Neural cell (in vitro differentiated cells): Measurements from ENCODE around the gene POLA2. TPM values are rescaled to one million over a fixed set of nuclear protein-coding genes. Genes with fewer than 3 reads are reported as not detected.

ENCODE experiments used
- H2AFZ ChIP-seq: fragments of 200-600, 300-800 bp; sonication (generic), shearing (Covaris generic); 2 replicates; pipeline ENCODE4 v1.6.0; 2014; ENCODE audit warnings: low read depth, mild to moderate bottlenecking, antibody characterized with exemption, low read length, moderate library complexity
- H3F3A ChIP-seq: fragments of 200-600 bp; shearing (Covaris generic); 2 replicates; pipeline ENCODE4 v1.6.1; 2016; ENCODE audit warnings: mild to moderate bottlenecking, moderate library complexity, mixed read lengths, antibody characterized with exemption, low read length; ENCODE audit not compliant: insufficient read depth, poor library complexity, severe bottlenecking
- H3K27ac ChIP-seq: fragments of 200-600, 300-800 bp; sonication (generic), shearing (Covaris generic); 2 replicates; pipeline ENCODE4 v1.5.1; 2014; ENCODE audit warnings: mild to moderate bottlenecking, low read length, moderate library complexity
- H3K27me3 ChIP-seq: fragments of 300-800, 200-600 bp; sonication (generic), shearing (Covaris generic); 2 replicates; pipeline ENCODE4 v1.6.0; 2014; ENCODE audit warnings: mild to moderate bottlenecking, low read depth, low read length, moderate library complexity; ENCODE audit not compliant: insufficient read depth
- H3K36me3 ChIP-seq: fragments of 300-800, 200-600 bp; sonication (generic), shearing (Covaris generic); 2 replicates; pipeline ENCODE4 v1.5.1; 2014; ENCODE audit warnings: mild to moderate bottlenecking, antibody characterized with exemption, low read length, moderate library complexity; ENCODE audit not compliant: insufficient read depth
- H3K4me2 ChIP-seq: fragments of 300-800, 200-600 bp; sonication (generic), shearing (Covaris generic); 2 replicates; pipeline ENCODE4 v1.6.0; 2014; ENCODE audit warnings: mild to moderate bottlenecking, low read length
- H3K4me3 ChIP-seq: fragments of 300-800, 200-600 bp; sonication (generic), shearing (Covaris generic); 2 replicates; pipeline ENCODE4 v1.5.1; 2014; ENCODE audit warnings: mild to moderate bottlenecking, low read length, moderate library complexity
- H3K79me2 ChIP-seq: fragments of 200-600 bp; shearing (Covaris generic); replicated peaks from 2 replicates; pipeline ENCODE4 v1.6.0; 2014; ENCODE audit warnings: mild to moderate bottlenecking, low read length, moderate library complexity; ENCODE audit not compliant: insufficient read depth
- H3K9ac ChIP-seq: fragments of 300-800, 200-600 bp; sonication (generic), shearing (Covaris generic); 2 replicates; pipeline ENCODE4 v1.6.1; 2016; ENCODE audit warnings: mild to moderate bottlenecking, low read length, mixed read lengths
- H3K9me2 ChIP-seq: fragments of 200-600 bp; shearing (Covaris generic); 2 replicates; pipeline ENCODE4 v1.6.1; 2016; ENCODE audit warnings: mild to moderate bottlenecking, low read length, mixed read lengths; ENCODE audit not compliant: insufficient read depth
- H3K9me3 ChIP-seq: fragments of 200-600, 300-800 bp; sonication (generic), shearing (Covaris generic); 2 replicates; pipeline ENCODE4 v1.6.1; 2016; ENCODE audit warnings: mild to moderate bottlenecking, mixed run types, low read length, moderate library complexity, mixed read lengths
- H4K20me1 ChIP-seq: fragments of 200-600 bp; shearing (Covaris generic); 2 replicates; pipeline ENCODE4 v1.6.1; 2016; ENCODE audit warnings: mild to moderate bottlenecking, mixed run types; ENCODE audit not compliant: insufficient read depth
- CTCF ChIP-seq: fragments of 450-650 bp; IDR thresholded peaks from 2 replicates; pipeline ENCODE4 v1.5.1; 2014; ENCODE audit warnings: antibody characterized with exemption, mild to moderate bottlenecking, moderate library complexity; ENCODE audit not compliant: poor library complexity, severe bottlenecking
- EZH2 ChIP-seq: fragments of 200-600, 300-800 bp; shearing (Covaris generic), sonication (generic); IDR thresholded peaks from 2 replicates; pipeline ENCODE4 v1.6.1; 2014; ENCODE audit warnings: antibody characterized with exemption, low read length, borderline replicate concordance, mild to moderate bottlenecking; ENCODE audit not compliant: insufficient read depth, poor library complexity, severe bottlenecking
- MXI1 ChIP-seq: fragments of 450-650 bp; conservative IDR thresholded peaks from 2 replicates; pipeline ENCODE4 v1.6.1; 2014; ENCODE audit warnings: antibody characterized with exemption, mild to moderate bottlenecking; ENCODE audit not compliant: poor library complexity, severe bottlenecking
- POLR2AphosphoS5 ChIP-seq: IDR thresholded peaks from 2 replicates; pipeline ENCODE4 v1.6.1; 2012
- RAD21 ChIP-seq: fragments of 450-650 bp; conservative IDR thresholded peaks from 2 replicates; pipeline ENCODE4 v1.6.1; 2014; ENCODE audit warnings: antibody characterized with exemption, mild to moderate bottlenecking, moderate library complexity
- REST ChIP-seq: IDR thresholded peaks from 2 replicates; pipeline ENCODE4 v1.6.1; 2012; ENCODE audit warnings: borderline replicate concordance
- SMC3 ChIP-seq: fragments of 450-650 bp; conservative IDR thresholded peaks from 2 replicates; pipeline ENCODE4 v1.6.1; 2014; ENCODE audit warnings: antibody characterized with exemption, mild to moderate bottlenecking, moderate library complexity; ENCODE audit not compliant: poor library complexity
- TAF1 ChIP-seq: IDR thresholded peaks from 2 replicates; pipeline ENCODE4 v1.6.1; 2012; ENCODE audit warnings: low read depth
- polyA plus RNA-seq: library from polyadenylated mRNA; depleted of rRNA; stranded (reverse); fragments of >200 nt; gene quantifications from 2 replicates; pipeline ENCODE4 v1.2.3, GENCODE V29; 2014

POLA2 gene
- polyA plus RNA-seq, 1 donor from 2014 or later: 4.3 TPM

- H2AFZ ChIP-seq: no peak overlapping the region
Measured at GRCh38 chr11:65215441-65216076, 46.2 kb upstream of the POLA2 start.

GRCh38 chr11:65216830-65217229 lies 44.9 kb upstream of the POLA2 start:
- Histone ChIP-seq H3K9me3 (no peaks in the 10 kb centered on the region), H3F3A (no peaks in the 10 kb centered on the region), H3K4me3 (no peak overlapping the region), H3K9ac (no peak overlapping the region), H3K27me3 (no peaks in the 10 kb centered on the region), H2AFZ (no peak overlapping the region), H3K27ac (no peak overlapping the region), H3K36me3 (no peaks in the 10 kb centered on the region), H4K20me1 (no peaks in the 10 kb centered on the region), H3K4me2 (no peak overlapping the region), H3K9me2 (no peaks in the 10 kb centered on the region), H3K79me2 (no peaks in the 10 kb centered on the region)
- no peak for TF ChIP-seq TAF1
- TF ChIP-seq REST: no peak
- no peak for TF ChIP-seq RAD21
- no peak for TF ChIP-seq CTCF
- TF ChIP-seq POLR2AphosphoS5: no peak
- TF ChIP-seq EZH2: no peak
- no peak for TF ChIP-seq SMC3
- TF ChIP-seq MXI1: no peak

More at GRCh38 chr11:65215441-65216076, 46.2 kb upstream of the POLA2 start:
- Histone ChIP-seq H3K27me3 (no peaks in the 10 kb centered on the region), H3K9ac (no peak overlapping the region), H3K9me3 (no peaks in the 10 kb centered on the region), H3K4me2 (no peak overlapping the region), H3K9me2 (no peaks in the 10 kb centered on the region), H3K4me3 (no peak overlapping the region), H3K27ac (no peak overlapping the region), H3F3A (no peaks in the 10 kb centered on the region), H4K20me1 (no peaks in the 10 kb centered on the region), H3K36me3 (no peaks in the 10 kb centered on the region), H3K79me2 (no peaks in the 10 kb centered on the region)
- TF ChIP-seq RAD21 (no peak), POLR2AphosphoS5 (peak; percentile 49)
